ENCODE results near the gene UBB. TPM values are rescaled to one million over a fixed set of nuclear protein-coding genes. Genes with fewer than 3 reads are reported as not detected.

UBB gene
- total RNA-seq, 1 donor from 2014 or later: 820 TPM

DNA sequence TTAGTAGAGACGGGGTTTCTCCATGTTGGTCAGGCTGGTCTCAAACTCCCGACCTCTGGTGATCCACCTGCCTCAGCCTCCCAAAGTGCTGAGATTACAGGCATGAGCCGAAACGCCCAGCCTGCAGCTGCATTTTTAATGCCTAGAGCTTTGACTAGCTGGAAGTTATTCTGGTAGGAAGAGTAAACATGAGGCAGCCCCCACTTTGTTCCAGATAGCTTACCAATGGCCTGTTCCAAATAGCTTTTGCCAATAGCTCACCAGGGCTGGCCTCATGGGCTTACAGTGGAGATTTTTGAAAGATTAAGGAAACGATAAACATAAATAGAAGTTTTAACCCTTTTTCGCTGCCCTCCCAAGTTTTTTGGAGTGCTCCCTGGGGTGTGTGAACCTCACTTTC lies 44.3 kb downstream of the UBB start:
- no peak for DNase-seq (ENCODE audit: low read depth)
- Histone ChIP-seq H3K4me3 (ENCODE audit: low read depth, low read length) (no peak overlapping the region), H3K36me3 (ENCODE audit: control insufficient read depth, insufficient read depth, low read length) (no peaks in the 10 kb centered on the region), H3K27me3 (ENCODE audit: control insufficient read depth, insufficient read depth, low read length) (peaks cover 3% of the 10 kb centered on the region)
- TF ChIP-seq, protein P1, sequence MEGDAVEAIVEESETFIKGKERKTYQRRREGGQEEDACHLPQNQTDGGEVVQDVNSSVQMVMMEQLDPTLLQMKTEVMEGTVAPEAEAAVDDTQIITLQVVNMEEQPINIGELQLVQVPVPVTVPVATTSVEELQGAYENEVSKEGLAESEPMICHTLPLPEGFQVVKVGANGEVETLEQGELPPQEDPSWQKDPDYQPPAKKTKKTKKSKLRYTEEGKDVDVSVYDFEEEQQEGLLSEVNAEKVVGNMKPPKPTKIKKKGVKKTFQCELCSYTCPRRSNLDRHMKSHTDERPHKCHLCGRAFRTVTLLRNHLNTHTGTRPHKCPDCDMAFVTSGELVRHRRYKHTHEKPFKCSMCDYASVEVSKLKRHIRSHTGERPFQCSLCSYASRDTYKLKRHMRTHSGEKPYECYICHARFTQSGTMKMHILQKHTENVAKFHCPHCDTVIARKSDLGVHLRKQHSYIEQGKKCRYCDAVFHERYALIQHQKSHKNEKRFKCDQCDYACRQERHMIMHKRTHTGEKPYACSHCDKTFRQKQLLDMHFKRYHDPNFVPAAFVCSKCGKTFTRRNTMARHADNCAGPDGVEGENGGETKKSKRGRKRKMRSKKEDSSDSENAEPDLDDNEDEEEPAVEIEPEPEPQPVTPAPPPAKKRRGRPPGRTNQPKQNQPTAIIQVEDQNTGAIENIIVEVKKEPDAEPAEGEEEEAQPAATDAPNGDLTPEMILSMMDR (IDR thresholded peaks at IDR 0.05; ENCODE audit: insufficient read depth, low read length, poor library complexity, severe bottlenecking): no peak

DNA sequence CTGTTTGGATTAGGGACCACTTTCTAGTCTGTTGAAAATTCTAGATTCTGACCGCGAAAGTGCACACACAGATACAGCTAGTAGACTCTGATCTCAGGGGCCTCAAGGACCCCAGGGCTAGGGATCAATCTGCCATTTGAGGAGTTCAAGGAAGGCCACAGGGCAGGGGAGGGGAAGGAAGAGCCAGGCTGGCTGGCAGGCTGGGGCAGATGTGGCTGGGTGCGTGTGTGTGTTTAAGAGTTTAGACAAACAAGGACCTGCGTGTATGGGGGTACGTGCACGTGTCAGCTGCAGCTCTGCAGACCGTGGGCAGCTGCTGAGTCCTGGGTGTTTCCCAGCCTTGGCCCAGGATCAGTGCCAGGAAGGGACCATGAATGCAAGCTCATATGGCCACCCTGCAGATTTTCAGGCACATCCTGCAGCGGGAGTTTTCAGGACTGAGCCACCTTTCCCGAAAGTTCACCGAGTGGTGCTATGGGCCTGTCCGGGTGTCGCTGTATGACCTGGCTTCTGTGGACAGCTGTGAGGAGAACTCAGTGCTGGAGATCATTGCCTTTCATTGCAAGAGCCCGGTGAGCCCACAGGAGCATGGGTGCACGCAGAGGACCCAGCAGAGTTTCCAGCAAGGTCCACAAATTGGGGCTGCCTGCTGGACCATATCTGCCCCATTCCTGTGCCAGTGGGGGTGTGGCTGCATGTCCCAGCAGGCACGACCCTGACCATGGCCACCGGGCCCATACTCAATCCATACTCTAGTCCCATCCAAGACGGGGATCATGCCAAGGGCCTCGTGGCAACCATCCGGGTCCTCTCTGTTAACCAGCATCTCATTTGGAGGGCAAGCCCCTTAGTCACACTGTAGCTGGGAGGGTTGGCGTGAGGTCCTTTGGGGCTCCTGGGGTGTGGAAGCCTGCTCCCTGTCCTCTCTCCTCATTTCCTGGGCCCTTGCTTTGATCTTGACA lies 45.1 kb downstream of the UBB start:
- Histone ChIP-seq H3K4me3 (ENCODE audit: low read depth, low read length) (no peak overlapping the region), H3K27me3 (ENCODE audit: control insufficient read depth, insufficient read depth, low read length) (peaks cover 3% of the 10 kb centered on the region), H3K36me3 (ENCODE audit: control insufficient read depth, insufficient read depth, low read length) (no peaks in the 10 kb centered on the region)
- DNase-seq (ENCODE audit: low read depth): no peak
- TF ChIP-seq, protein P1 (IDR thresholded peaks at IDR 0.05; ENCODE audit: insufficient read depth, low read length, poor library complexity, severe bottlenecking): no peak

DNA sequence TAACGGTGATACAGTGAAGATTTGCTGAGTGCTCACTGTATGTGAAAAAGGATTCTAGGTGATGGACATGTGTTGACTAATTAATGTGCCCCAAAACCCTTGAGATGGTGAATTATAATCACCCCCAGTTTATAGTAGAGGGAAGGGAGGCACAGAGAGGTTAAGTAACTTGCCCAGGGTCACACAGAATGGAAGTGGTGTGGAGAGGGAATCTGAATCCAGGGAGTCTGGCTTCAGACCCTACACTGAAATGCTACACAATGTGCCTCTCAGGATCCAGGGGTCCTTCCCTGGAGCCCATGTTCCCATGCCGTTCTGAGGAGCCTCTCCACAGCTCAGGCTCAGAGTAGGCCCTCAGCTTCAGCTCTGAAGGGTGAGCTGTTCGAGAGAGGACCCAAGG lies 46.1 kb downstream of the UBB start:
- H3K36me3 ChIP-seq (ENCODE audit: control insufficient read depth, insufficient read depth, low read length): no peaks in the 10 kb centered on the region
- DNase-seq (ENCODE audit: low read depth): no peak
- TF ChIP-seq, protein P1 (IDR thresholded peaks at IDR 0.05; ENCODE audit: insufficient read depth, low read length, poor library complexity, severe bottlenecking): no peak

DNA sequence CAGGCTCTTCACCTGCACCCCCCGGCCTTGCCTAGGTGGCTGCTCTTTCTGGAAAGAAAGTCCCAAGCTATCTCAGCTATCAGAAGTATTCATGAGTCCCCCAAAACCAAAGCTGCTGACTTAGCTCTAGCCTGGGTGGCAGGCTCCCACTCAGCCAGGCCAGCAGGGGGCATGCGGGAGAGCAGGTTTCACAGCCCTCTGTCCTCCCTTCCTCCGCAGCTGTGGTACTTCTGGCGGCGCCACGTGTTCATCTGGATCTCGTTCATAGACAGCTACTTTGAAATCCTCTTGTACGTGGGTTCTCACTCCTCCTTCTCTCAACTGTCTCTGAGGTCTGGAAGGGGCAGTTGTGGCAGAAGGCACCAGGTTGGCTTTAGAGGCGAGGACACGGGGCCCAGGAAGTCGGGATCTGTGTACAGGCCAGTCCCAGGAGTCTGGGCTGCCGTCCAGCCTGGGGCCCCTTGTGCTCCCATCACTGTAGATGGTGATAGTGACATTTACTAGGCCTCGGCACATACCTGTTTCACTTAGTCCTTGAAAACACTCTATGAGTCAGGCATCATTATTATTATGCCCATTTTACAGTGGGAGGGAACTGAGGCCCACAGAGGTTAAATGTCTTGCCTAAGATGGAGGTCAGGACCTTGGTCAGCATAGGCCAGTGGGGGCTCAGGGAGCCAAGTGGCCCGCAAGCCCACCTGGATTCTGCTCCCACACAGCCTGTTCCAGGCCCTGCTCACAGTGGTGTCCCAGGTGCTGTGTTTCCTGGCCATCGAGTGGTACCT lies 47.4 kb downstream of the UBB start:
- DNase-seq (ENCODE audit: low read depth): no peak
- Histone ChIP-seq H3K4me3 (ENCODE audit: low read depth, low read length) (no peak overlapping the region), H3K27me3 (ENCODE audit: control insufficient read depth, insufficient read depth, low read length) (peaks cover 3% of the 10 kb centered on the region), H3K36me3 (ENCODE audit: control insufficient read depth, insufficient read depth, low read length) (no peaks in the 10 kb centered on the region)
- TF ChIP-seq, protein P1 (IDR thresholded peaks at IDR 0.05; ENCODE audit: insufficient read depth, low read length, poor library complexity, severe bottlenecking): peak; percentile 79

More for the DNA sequence above, 46.1 kb downstream of the UBB start:
- Histone ChIP-seq H3K4me3 (ENCODE audit: low read depth, low read length) (no peak overlapping the region), H3K27me3 (ENCODE audit: control insufficient read depth, insufficient read depth, low read length) (peaks cover 3% of the 10 kb centered on the region)

DNA sequence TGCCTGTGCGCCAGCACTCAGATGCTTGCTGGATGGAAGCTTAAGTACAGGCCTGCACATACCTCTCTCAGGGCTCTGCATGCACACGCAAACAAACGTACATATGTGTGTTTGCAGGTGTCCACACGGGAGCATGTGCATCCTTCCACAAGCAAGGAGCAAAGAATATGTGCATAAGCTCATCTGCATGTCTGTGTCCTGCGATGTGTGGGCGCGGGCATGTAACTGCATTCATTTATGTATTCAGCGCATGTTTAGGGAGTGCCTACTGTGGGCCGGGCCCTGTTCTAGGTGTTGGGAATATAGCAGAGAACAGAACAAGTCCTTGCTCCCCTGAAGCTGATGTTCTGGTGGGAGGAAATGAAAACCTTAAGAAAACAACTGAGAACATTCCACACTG lies 48.2 kb downstream of the UBB start:
- no peak for DNase-seq (ENCODE audit: low read depth)
- peaks cover 3% of the 10 kb centered on the region for H3K27me3 ChIP-seq (ENCODE audit: control insufficient read depth, insufficient read depth, low read length)
- TF ChIP-seq, protein P1 (IDR thresholded peaks at IDR 0.05; ENCODE audit: insufficient read depth, low read length, poor library complexity, severe bottlenecking): no peak

More for the DNA sequence above, 48.2 kb downstream of the UBB start:
- Histone ChIP-seq H3K4me3 (ENCODE audit: low read depth, low read length) (no peak overlapping the region), H3K36me3 (ENCODE audit: control insufficient read depth, insufficient read depth, low read length) (no peaks in the 10 kb centered on the region)
